AG04450 (cell line): ENCODE data around the gene SNRNP27. TPM values are rescaled to one million over a fixed set of nuclear protein-coding genes. Genes with fewer than 3 reads are reported as not detected.
A peak's percentile ranks its signal among the peaks of the same experiment; 100 is the strongest.

Experiments used
- CTCF ChIA-PET: fragments of 300-600, 350-600 bp; formaldehyde crosslinking; extraction: SDS; loops from one replicate; lab custom pipeline; 2022; ENCODE audit warnings: antibody characterized with exemption, inconsistent platforms; lab: Charles Lee
- POLR2A ChIA-PET: fragments of 350-600 bp; formaldehyde crosslinking; extraction: SDS; loops from one replicate; lab custom pipeline; 2021; ENCODE audit warnings: antibody characterized with exemption, inconsistent platforms; lab: Yijun Ruan, JAX
- DNase-seq: peaks from one replicate; pipeline ENCODE4 v3.0.0-alpha.2; 2011; ENCODE audit warnings: low read depth, low spot score
- H3K27ac ChIP-seq: one replicate; pipeline ENCODE4 v1.5.1; 2012; ENCODE audit warnings: low read depth, low read length, control low read depth
- H3K27me3 ChIP-seq: one replicate; pipeline ENCODE4 v1.6.0; 2012; ENCODE audit warnings: low read length; ENCODE audit not compliant: control insufficient read depth, insufficient read depth
- H3K4me3 ChIP-seq: 2 replicates; pipeline ENCODE4 v1.5.1; 2011; ENCODE audit warnings: mild to moderate bottlenecking, low read depth, low read length, control low read depth
- H3K9me3 ChIP-seq: 2 replicates; pipeline ENCODE4 v1.5.1; 2012; ENCODE audit warnings: low read length; ENCODE audit not compliant: control insufficient read depth, insufficient read depth
- polyA plus RNA-seq: library from polyadenylated mRNA; depleted of rRNA; stranded (reverse); fragments of >200 nt; gene quantifications from 2 replicates; pipeline ENCODE4 v1.2.3, GENCODE V29; 2011
- TF ChIP-seq, protein P1 (sequence below): IDR thresholded peaks from 2 replicates; pipeline ENCODE4 v1.5.1; 2011; ENCODE audit warnings: low read depth, low read length, control low read depth, inconsistent platforms

Gene SNRNP27
- polyA plus RNA-seq, 1 experiment = 57.8 TPM

DNA sequence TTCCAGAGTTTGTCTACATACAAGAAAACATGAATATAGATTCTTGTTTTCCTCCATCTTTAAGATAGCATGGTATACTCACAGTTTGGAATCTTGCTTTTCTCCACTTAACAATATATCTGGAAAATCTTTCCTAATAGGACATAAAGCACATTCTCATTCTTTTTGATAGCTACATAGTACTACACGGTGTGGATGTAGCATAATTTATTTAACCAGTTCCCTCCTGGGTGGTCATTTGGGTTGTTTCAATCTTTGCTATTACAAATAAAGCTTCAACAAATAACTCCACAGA lies 40.8 kb downstream of the SNRNP27 start:
- ChIA-PET POLR2A (interaction anchor here (1.1 to 1.9 kb wide), 2 partner anchors 12 to 20 kb away, joined by 3 to 10 read pairs; partner anchors contain the start of gene MXD1), CTCF (interaction anchor here (1.0 to 2.4 kb wide), 3 partner anchors 21 to 210 kb away, joined by 4 to 8 read pairs (median 6); no protein-coding TSS in a partner anchor)
- peak overlapping the region; percentile 88 for H3K27ac ChIP-seq
- DNase-seq = no peak
- H3K27me3 ChIP-seq = no peaks in the 10 kb centered on the region
- H3K4me3 ChIP-seq = peak overlapping the region; percentile 34
- TF ChIP-seq, protein P1, sequence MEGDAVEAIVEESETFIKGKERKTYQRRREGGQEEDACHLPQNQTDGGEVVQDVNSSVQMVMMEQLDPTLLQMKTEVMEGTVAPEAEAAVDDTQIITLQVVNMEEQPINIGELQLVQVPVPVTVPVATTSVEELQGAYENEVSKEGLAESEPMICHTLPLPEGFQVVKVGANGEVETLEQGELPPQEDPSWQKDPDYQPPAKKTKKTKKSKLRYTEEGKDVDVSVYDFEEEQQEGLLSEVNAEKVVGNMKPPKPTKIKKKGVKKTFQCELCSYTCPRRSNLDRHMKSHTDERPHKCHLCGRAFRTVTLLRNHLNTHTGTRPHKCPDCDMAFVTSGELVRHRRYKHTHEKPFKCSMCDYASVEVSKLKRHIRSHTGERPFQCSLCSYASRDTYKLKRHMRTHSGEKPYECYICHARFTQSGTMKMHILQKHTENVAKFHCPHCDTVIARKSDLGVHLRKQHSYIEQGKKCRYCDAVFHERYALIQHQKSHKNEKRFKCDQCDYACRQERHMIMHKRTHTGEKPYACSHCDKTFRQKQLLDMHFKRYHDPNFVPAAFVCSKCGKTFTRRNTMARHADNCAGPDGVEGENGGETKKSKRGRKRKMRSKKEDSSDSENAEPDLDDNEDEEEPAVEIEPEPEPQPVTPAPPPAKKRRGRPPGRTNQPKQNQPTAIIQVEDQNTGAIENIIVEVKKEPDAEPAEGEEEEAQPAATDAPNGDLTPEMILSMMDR = no peak
- H3K9me3 ChIP-seq = no peaks in the 10 kb centered on the region

DNA sequence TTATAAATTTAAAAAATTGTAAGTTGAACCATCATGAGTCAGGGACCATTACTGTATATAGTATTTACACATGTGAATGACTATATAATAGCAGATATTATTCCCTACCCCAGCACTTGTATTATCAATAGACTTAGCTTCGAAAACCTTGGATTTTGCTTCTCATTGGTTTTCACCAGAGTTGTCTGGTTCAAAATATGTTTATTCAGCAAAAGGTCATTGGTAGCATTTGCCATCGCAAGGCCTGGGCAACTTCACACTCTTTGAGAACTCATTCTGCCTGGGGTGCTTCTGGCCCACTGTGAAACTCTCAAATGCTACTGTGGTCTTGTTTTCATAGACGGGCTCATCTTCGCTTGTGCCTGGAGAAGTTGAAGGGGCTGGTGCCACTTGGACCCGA lies 41.3 kb downstream of the SNRNP27 start:
- DNase-seq = no peak
- Histone ChIP-seq H3K27ac (no peak overlapping the region), H3K4me3 (no peak overlapping the region), H3K27me3 (no peaks in the 10 kb centered on the region), H3K9me3 (no peaks in the 10 kb centered on the region)
- CTCF ChIA-PET = interaction anchor here (1.0 to 2.4 kb wide), 3 partner anchors 22 to 210 kb away, joined by 4 to 8 read pairs (median 6); no protein-coding TSS in a partner anchor
- TF ChIP-seq, protein P1 = no peak
- POLR2A ChIA-PET = interaction anchor here (1.9 kb wide), 1 partner anchor 20 kb away, joined by 10 read pairs; the partner anchor contains the start of gene MXD1

DNA sequence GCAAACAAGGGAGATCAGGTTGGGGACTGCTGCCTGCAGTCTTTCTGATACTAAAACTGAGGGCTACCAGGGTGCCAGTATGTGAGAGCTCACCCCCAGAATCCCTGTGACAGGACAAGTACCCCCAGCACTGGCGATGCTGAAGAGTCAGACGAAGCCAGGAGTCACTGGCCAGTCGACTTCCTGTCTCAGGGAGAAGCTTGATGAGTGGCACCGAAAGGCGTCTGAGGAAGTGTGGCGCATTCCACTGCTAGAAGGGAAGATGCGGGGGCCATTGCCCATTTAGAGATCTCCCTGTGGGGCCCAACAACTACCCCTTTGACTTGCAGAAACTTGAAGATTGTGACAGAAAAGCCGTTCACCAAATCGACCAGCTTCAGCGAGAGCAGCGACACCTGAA lies 43.1 kb downstream of the SNRNP27 start:
- Histone ChIP-seq H3K27me3 (no peaks in the 10 kb centered on the region), H3K27ac (no peak overlapping the region), H3K4me3 (no peak overlapping the region), H3K9me3 (no peaks in the 10 kb centered on the region)
- TF ChIP-seq, protein P1 = no peak
- ChIA-PET CTCF (interaction anchor here (1.1 kb wide), 1 partner anchor 134 kb away, joined by 5 read pairs; no protein-coding TSS in a partner anchor), POLR2A (no interaction called here)
- DNase-seq = no peak

DNA sequence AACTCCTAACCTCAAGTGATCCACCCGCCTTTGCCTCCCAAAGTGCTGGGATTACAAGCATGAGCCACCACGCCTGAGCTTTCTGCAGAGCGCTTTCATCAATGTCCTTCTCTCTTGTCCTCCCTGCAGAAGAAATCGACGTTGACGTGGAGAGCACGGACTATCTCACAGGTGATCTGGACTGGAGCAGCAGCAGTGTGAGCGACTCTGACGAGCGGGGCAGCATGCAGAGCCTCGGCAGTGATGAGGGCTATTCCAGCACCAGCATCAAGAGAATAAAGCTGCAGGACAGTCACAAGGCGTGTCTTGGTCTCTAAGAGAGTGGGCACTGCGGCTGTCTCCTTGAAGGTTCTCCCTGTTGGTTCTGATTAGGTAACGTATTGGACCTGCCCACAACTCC lies 44.2 kb downstream of the SNRNP27 start:
- Histone ChIP-seq H3K9me3 (no peaks in the 10 kb centered on the region), H3K4me3 (no peak overlapping the region), H3K27ac (no peak overlapping the region), H3K27me3 (no peaks in the 10 kb centered on the region)
- DNase-seq = no peak
- CTCF ChIA-PET = no interaction called here
- POLR2A ChIA-PET = interaction anchor here (0.6 kb wide), 2 partner anchors 10 to 156 kb away, joined by 4 to 7 read pairs; no protein-coding TSS in a partner anchor
- TF ChIP-seq, protein P1 = no peak

DNA sequence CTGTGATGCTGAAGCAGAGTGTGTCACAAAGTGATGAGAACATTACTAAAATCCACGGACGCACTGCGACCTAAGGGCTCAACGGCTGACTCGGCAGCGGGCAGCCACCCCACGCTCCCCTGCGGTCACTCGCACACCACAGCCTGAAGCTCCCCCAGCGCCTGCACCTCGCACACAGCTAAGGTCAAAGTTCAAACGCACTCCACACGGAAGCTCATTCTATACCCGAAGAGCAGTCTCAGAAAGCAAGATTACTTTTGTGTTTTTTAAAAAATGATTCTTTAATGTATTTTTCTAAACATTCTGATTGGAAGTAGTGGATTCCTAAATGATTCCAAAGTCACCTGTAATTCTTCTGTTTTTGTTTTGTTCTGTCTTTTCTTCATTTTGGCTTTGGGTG lies 46.0 kb downstream of the SNRNP27 start:
- Histone ChIP-seq H3K4me3 (no peak overlapping the region), H3K27me3 (no peaks in the 10 kb centered on the region), H3K27ac (no peak overlapping the region), H3K9me3 (no peaks in the 10 kb centered on the region)
- no peak for DNase-seq
- ChIA-PET POLR2A (no interaction called here), CTCF (interaction anchor here (0.6 to 1.0 kb wide), 2 partner anchors 23 to 131 kb away, joined by 3 read pairs; no protein-coding TSS in a partner anchor)
- TF ChIP-seq, protein P1 = no peak
